Right lobe of liver (tissue), 6 donors: ENCODE measurements around the gene C11orf54. TPM values are rescaled to one million over a fixed set of nuclear protein-coding genes. Genes with fewer than 3 reads are reported as not detected.

Experiments used
- ATAC-seq, 4 donors: fragments of 200-7000 bp; cut with Tn5 transposase; one replicate each; pipeline ENCODE4 v1.9.1; 2020; ENCODE audit warnings: mild to moderate bottlenecking in 4 of 4, moderate library complexity in 4 of 4
- DNase-seq, 3 donors: peaks; one replicate each; pipeline ENCODE4 v3.0.0-alpha.2; 2020
- H3K27ac ChIP-seq, 3 donors: fragments of 200-600 bp; one replicate each; pipeline ENCODE4 v1.8.0; 2022
- H3K27me3 ChIP-seq, 2 donors: fragments of 200-600 bp; one replicate each; pipeline ENCODE4 v1.8.0; 2022
- H3K36me3 ChIP-seq, 4 donors: fragments of 200-600 bp; sonication (generic) in 1 of 4; one replicate each; pipeline versions ENCODE4 v1.5.1 to v1.8.0; 2017 to 2022; ENCODE audit warnings: control low read depth in 1 of 4
- H3K4me1 ChIP-seq, 4 donors: fragments of 200-600 bp; sonication (generic) in 1 of 4; one replicate each; pipeline versions ENCODE4 v1.5.1 to v1.8.0; 2017 to 2022; ENCODE audit warnings: control low read depth in 1 of 4
- H3K4me3 ChIP-seq, 3 donors: fragments of 200-600 bp; one replicate each; pipeline ENCODE4 v1.8.0; 2022
- H3K9me3 ChIP-seq, 4 donors: fragments of 200-600 bp; sonication (generic) in 1 of 4; one replicate each; pipeline versions ENCODE4 v1.5.1 to v1.8.0; 2017 to 2022; ENCODE audit warnings: control low read depth in 1 of 4
- CTCF ChIP-seq, 4 donors: fragments of 200-600 bp in 3 of 4; fragments of 450-650 bp in 1 of 4; IDR thresholded peaks; one replicate each; pipeline versions ENCODE4 v1.5.1 to v1.8.0; 2016 to 2022; ENCODE audit warnings: antibody characterized with exemption in 4 of 4, mild to moderate bottlenecking in 2 of 4
- POLR2A ChIP-seq: fragments of 450-650 bp; IDR thresholded peaks from one replicate; pipeline ENCODE4 v1.6.1; 2017; ENCODE audit warnings: antibody characterized with exemption, mild to moderate bottlenecking
- WGBS: methylation state at CpG from one replicate; pipeline ENCODE4 v1.1.6; 2018; ENCODE audit warnings: low coverage, low lambda C conversion rate; ENCODE audit not compliant: insufficient coverage; ENCODE audit errors: missing lambda C conversion rate; 5-methylcytosine and 5-hydroxymethylcytosine counted together
- intact Hi-C, 2 donors: fragments of 100-400 bp; cut with DNase I; formaldehyde crosslinking; loops; one replicate each; pipeline versions ENCODE4 v1.11.2 to v1.14.1; 2022
- total RNA-seq, 6 experiments: library from RNA; depleted of rRNA in 2 of 6; stranded (reverse); fragments of >200 nt in 2 of 6; fragmentation: NEBNext Ultra II Directional in 3 of 6; extraction: Animal tissue kit (Norgen Biotek cat#: 25700) in 3 of 6; gene quantifications; one replicate each; pipeline versions ENCODE4 v1.1.0 to v1.2.4, GENCODE V29; 2016 to 2023
- donor health status: DM: no; HTN: yes; CAD: no.
- donor health status: DM: no; HTN: no; CAD: no.
- donor health status: DM: no; HTN: no; CAD: no.
- donor health status: DM: no; HTN: yes; CAD: no.
- donor health status: DM: no; HTN: yes; CAD: no.

C11orf54 gene
- total RNA-seq, 6 experiments from 2014 or later: 79.9 to 204 (median 124) TPM

GRCh38 chr11:93704237-93704636 is 37.2 kb upstream of the C11orf54 start:
- Histone ChIP-seq H3K36me3 (peaks cover 0 to 25% (median 0%) of the 10 kb centered on the region in 4 donors), H3K4me1 (no peaks in the 10 kb centered on the region), H3K27me3 (no peaks in the 10 kb centered on the region), H3K27ac (no peak overlapping the region), H3K9me3 (no peaks in the 10 kb centered on the region), H3K4me3 (no peak overlapping the region)
- ATAC-seq (no peak), DNase-seq (no peak)
- 94% methylated on average over 2 of the region's 2 CpGs for WGBS
- intact Hi-C loops: no loop called here
- TF ChIP-seq CTCF (IDR thresholded peaks at IDR 0.05): no peak

- Histone ChIP-seq H3K4me3 (no peak overlapping the region), H3K27me3 (no peaks in the 10 kb centered on the region), H3K36me3 (peaks cover 0 to 19% (median 0%) of the 10 kb centered on the region in 4 donors), H3K9me3 (no peaks in the 10 kb centered on the region), H3K27ac (no peak overlapping the region), H3K4me1 (no peaks in the 10 kb centered on the region)
- no peak for ATAC-seq
- 82% methylated on average over 1 of the region's 1 CpG for WGBS
- TF ChIP-seq POLR2A: no peak
- TF ChIP-seq CTCF (IDR thresholded peaks at IDR 0.05): no peak
- intact Hi-C loops: no loop called here
- no peak for DNase-seq
Measured at GRCh38 chr11:93710239-93710638, 31.2 kb upstream of the C11orf54 start.

- ATAC-seq (no peak), DNase-seq (no peak)
- H3K27ac ChIP-seq: no peak overlapping the region
- no peaks in the 10 kb centered on the region for H3K4me1 ChIP-seq
- no peaks in the 10 kb centered on the region for H3K27me3 ChIP-seq
- H3K9me3 ChIP-seq: no peaks in the 10 kb centered on the region
- H3K36me3 ChIP-seq: peaks cover 0 to 12% (median 0%) of the 10 kb centered on the region in 4 donors
- no peak for TF ChIP-seq CTCF (IDR thresholded peaks at IDR 0.05)
- TF ChIP-seq POLR2A: no peak
- intact Hi-C loops: no loop called here
- no peak overlapping the region for H3K4me3 ChIP-seq
Measured at GRCh38 chr11:93712678-93713077, 28.8 kb upstream of the C11orf54 start.

- no peaks in the 10 kb centered on the region for H3K27me3 ChIP-seq
- WGBS: no CpG with 5 or more reads among the region's 4 CpGs
- no peak overlapping the region for H3K4me3 ChIP-seq
- ATAC-seq (no peak), DNase-seq (no peak)
- H3K4me1 ChIP-seq: no peaks in the 10 kb centered on the region
- no peak for TF ChIP-seq POLR2A
- no peak for TF ChIP-seq CTCF (IDR thresholded peaks at IDR 0.05)
- H3K9me3 ChIP-seq: no peaks in the 10 kb centered on the region
- peaks cover 0 to 3% (median 0%) of the 10 kb centered on the region in 4 donors for H3K36me3 ChIP-seq
- intact Hi-C loops: no loop called here
- H3K27ac ChIP-seq: no peak overlapping the region
Measured at GRCh38 chr11:93715797-93716396, 25.6 kb upstream of the C11orf54 start.

GRCh38 chr11:93717501-93717900 is 24.0 kb upstream of the C11orf54 start:
- DNase-seq (no peak), ATAC-seq (no peak)
- Histone ChIP-seq H3K27ac (no peak overlapping the region), H3K9me3 (no peaks in the 10 kb centered on the region), H3K4me1 (no peaks in the 10 kb centered on the region), H3K4me3 (no peak overlapping the region), H3K36me3 (peaks cover 0 to 6% (median 1%) of the 10 kb centered on the region in 4 donors), H3K27me3 (no peaks in the 10 kb centered on the region)
- intact Hi-C loops: no loop called here
- WGBS: 92% methylated on average over 1 of the region's 1 CpG
- TF ChIP-seq POLR2A (no peak), CTCF (IDR thresholded peaks at IDR 0.05) (no peak)
